Activated T-helper 1 cell treated with anti-CD3 and anti-CD28 coated beads, Interleukin-12 subunit alpha, Interleukin-12 subunit beta, Interleukin-2, Interleukin-4 antibody, amounts not matched to agents 30 ng/mL and 10 ng/mL and 1 ng/mL, durations not matched to agents 14 hours and 24 hours and 36 hours (primary cell): ENCODE results near the gene SLC30A2. TPM values are rescaled to one million over a fixed set of nuclear protein-coding genes. Genes with fewer than 3 reads are reported as not detected.

Experiments
- DNase-seq: peaks from one replicate; pipeline ENCODE4 v3.0.0; 2021; ENCODE audit warnings: low spot score
- H3K27ac Mint-ChIP-seq: one replicate; pipeline ENCODE4 v1.8.0; 2021; ENCODE audit warnings: mild to moderate bottlenecking, mixed read lengths
- H3K27me3 Mint-ChIP-seq: one replicate; pipeline ENCODE4 v1.8.0; 2022; ENCODE audit warnings: mild to moderate bottlenecking, moderate library complexity, mixed read lengths; ENCODE audit not compliant: insufficient read depth
- H3K36me3 Mint-ChIP-seq: one replicate; pipeline ENCODE4 v1.8.0; 2021; ENCODE audit warnings: low read depth, mixed read lengths
- H3K4me1 Mint-ChIP-seq: one replicate; pipeline ENCODE4 v1.8.0; 2021; ENCODE audit warnings: low read depth, mixed read lengths
- H3K4me3 Mint-ChIP-seq: one replicate; pipeline ENCODE4 v1.8.0; 2021; ENCODE audit warnings: mild to moderate bottlenecking, moderate library complexity, mixed read lengths
- H3K9me3 Mint-ChIP-seq: one replicate; pipeline ENCODE4 v1.8.0; 2021; ENCODE audit warnings: mixed read lengths
- intact Hi-C: fragments of 100-400 bp; cut with micrococcal nuclease; formaldehyde crosslinking; loops from one replicate; pipeline ENCODE4 v1.15.1; 2024
- total RNA-seq: library from RNA; stranded (reverse); gene quantifications from 2 replicates; pipeline ENCODE4 v1.2.3, GENCODE V29; 2022

The SLC30A2 gene
- total RNA-seq, 1 donor from 2014 or later: not detected

DNA sequence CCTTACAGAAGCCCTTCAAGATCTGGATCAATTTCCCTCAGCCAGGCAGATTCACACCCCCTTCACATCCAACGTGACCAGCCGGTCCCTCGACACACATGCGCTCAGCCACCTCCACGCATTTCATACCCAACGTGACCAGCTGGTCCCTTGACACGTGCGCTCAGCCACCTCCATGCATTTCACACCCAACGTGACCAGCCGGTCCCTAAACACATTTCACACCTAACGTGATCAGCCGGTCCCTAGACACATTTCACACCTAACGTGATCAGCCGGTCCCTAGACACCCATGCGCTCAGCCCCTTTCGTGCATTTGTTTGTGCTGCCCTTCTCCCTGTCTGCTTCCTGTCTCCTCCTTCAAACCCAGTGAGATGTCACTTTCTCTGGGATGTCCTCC lies 39.2 kb downstream of the SLC30A2 start:
- peak overlapping the region; percentile 25 for H3K27ac Mint-ChIP-seq
- H3K27me3 Mint-ChIP-seq: peaks cover 18% of the 10 kb centered on the region
- H3K4me1 Mint-ChIP-seq: no peaks in the 10 kb centered on the region

GRCh38 chr1:26005434-26006105 lies 40.3 kb downstream of the SLC30A2 start:
- intact Hi-C loops: no loop called here
- no peaks in the 10 kb centered on the region for H3K36me3 Mint-ChIP-seq
- H3K4me3 Mint-ChIP-seq: no peak overlapping the region
- no peaks in the 10 kb centered on the region for H3K9me3 Mint-ChIP-seq
- DNase-seq: no peak
- H3K27ac Mint-ChIP-seq: no peak overlapping the region
- peaks cover 12% of the 10 kb centered on the region for H3K27me3 Mint-ChIP-seq
- H3K4me1 Mint-ChIP-seq: no peaks in the 10 kb centered on the region

More for the DNA sequence above, 39.2 kb downstream of the SLC30A2 start:
- no peaks in the 10 kb centered on the region for H3K9me3 Mint-ChIP-seq
- DNase-seq: no peak
- intact Hi-C loops: no loop called here
- H3K36me3 Mint-ChIP-seq: no peaks in the 10 kb centered on the region
- no peak overlapping the region for H3K4me3 Mint-ChIP-seq

DNA sequence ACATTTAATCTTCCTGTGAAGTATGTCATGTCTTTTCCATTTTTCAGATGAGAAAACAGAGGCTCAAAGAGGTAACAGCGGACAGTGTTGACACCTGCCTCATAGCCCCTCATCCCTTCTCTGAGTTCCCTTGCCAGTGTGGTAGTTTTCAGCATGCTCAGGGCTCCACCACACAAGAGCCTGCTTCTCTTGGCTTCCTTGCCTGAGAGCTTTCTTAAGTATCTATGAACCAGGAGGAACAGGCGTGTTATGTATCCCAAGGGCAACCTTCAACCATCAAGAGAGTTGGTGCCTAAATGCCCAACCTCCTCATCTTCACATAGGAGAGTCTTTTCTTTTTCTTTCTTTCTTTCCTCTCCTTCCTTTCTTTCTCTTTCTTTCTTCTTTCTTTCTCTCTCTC lies 42.2 kb downstream of the SLC30A2 start:
- no peaks in the 10 kb centered on the region for H3K9me3 Mint-ChIP-seq
- peaks cover 3% of the 10 kb centered on the region for H3K4me1 Mint-ChIP-seq
- no peak for DNase-seq
- H3K36me3 Mint-ChIP-seq: no peaks in the 10 kb centered on the region
- H3K27me3 Mint-ChIP-seq: peaks cover 10% of the 10 kb centered on the region
- intact Hi-C loops: no loop called here
- H3K27ac Mint-ChIP-seq: no peak overlapping the region
- H3K4me3 Mint-ChIP-seq: no peak overlapping the region

- Mint-ChIP-seq H3K4me3 (no peak overlapping the region), H3K27me3 (peaks cover 10% of the 10 kb centered on the region), H3K9me3 (no peaks in the 10 kb centered on the region), H3K4me1 (peaks cover 8% of the 10 kb centered on the region), H3K27ac (no peak overlapping the region), H3K36me3 (no peaks in the 10 kb centered on the region)
- intact Hi-C loops: no loop called here
- DNase-seq: no peak
Observed at GRCh38 chr1:26003262-26003661, 42.7 kb downstream of the SLC30A2 start.

DNA sequence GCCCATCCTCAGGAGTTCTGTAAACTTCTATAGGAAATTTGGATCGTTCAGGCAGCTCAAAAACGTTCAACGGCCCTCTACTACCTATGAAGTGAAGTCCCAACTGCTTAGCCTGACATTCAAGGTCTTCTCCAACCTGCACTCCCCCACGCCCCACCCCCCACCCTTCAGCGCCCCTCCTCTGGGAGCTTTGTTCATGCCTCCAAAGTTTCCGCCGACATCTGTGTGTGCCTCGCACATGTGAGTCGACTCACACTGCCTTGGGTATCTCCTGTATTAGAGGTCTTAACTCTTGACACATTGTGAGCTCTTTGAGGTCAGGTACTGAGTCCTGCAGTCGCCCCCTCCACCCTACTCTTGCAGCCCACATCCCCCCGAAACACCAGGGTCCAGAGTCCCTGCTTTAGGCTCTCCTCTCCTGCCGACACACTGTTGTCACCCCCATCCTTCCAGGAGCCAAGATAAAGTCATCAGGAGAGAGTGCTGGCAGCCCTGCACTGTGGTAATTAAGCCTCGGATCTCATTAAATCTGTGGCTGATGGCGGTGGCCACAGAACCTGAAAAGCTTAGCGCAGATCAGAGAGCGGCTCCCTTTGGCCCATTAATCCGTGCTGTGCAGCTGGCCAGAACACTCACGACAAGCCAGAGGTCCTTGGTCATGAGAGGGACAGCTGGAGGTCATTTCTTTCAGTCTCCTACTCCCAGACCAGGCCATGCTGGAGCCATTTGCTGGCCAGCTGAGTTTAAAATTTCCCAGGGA lies 46.7 kb downstream of the SLC30A2 start:
- intact Hi-C loops: loop anchor here (5.0 kb wide), 1 partner anchor 752 kb away; the partner anchor contains the start of gene RSRP1
- Mint-ChIP-seq H3K4me3 (no peak overlapping the region), H3K27ac (no peak overlapping the region), H3K36me3 (peaks cover 2% of the 10 kb centered on the region), H3K9me3 (no peaks in the 10 kb centered on the region), H3K27me3 (peaks cover 4% of the 10 kb centered on the region), H3K4me1 (peaks cover 18% of the 10 kb centered on the region)
- no peak for DNase-seq

DNA sequence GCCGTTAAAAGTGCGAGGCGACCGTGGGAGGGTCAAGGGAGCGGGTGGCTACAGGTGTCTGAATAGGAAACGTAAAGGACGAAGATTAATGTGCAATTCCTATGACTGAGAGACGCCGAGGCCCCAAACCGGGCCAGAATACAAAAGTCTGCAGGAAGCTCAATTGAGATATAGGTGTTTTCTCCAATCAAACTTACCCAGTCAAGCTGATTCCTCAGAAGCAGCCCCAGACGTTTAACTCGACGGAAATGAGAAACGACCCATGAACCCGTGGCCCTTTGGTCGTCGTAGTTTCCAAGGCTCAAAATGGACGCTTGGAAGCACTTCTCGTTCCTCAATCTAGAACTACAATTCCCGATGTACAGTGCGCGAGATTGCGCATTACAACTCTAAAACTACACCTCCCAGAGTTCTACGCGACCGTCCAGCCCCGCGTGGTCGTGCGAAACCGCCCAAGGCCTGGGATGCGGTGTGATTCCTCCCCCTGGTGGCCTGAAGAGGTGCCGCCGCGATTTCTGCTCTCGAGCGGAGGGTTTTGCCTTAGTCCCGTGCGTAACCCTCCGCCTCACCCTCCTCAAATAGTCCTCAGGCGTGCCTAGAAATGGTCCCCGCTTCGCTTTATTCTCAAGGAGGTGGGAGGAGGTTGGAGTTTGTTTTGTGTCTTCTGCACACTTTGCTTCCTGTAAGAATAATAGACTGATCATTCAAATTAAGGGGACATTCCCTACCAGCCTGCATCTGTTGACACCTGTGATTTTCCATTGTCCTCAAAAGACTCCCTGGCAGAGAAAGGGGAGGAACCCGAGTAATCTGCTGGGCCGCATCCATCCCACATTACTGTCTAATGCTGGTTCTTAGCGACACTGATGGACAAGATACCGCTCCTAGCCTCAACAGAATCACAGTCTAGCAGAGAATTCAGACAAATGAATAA lies 47.8 kb downstream of the SLC30A2 start, which contains the start of gene PAFAH2:
Gene PAFAH2, minus strand, starts transcription at position 236 of the 934 bp plus-strand sequence. CDS start 7,247 bp downstream, outside the sequence.
- intact Hi-C loops: loop anchor here (1.0 to 5.0 kb wide), 8 partner anchors 27 to 751 kb away; partner anchors contain the start of genes AUNIP, PDIK1L and RSRP1
- H3K27me3 Mint-ChIP-seq: no peaks in the 10 kb centered on the region
- H3K4me1 Mint-ChIP-seq: peaks cover 18% of the 10 kb centered on the region
- DNase-seq: peak; percentile 96
- H3K4me3 Mint-ChIP-seq: peak within 1 kb of the TSS; percentile 98
- H3K36me3 Mint-ChIP-seq: peaks cover 2% of the 10 kb centered on the region
- no peaks in the 10 kb centered on the region for H3K9me3 Mint-ChIP-seq
- peak within 1 kb of the TSS; percentile 98 for H3K27ac Mint-ChIP-seq

GRCh38 chr1:25996966-25997827 lies 48.7 kb downstream of the SLC30A2 start:
- Mint-ChIP-seq H3K27ac (peak overlapping the region; percentile 98), H3K4me1 (peaks cover 23% of the 10 kb centered on the region), H3K9me3 (no peaks in the 10 kb centered on the region), H3K27me3 (no peaks in the 10 kb centered on the region), H3K4me3 (peak overlapping the region; percentile 98), H3K36me3 (peaks cover 2% of the 10 kb centered on the region)
- DNase-seq: no peak
- intact Hi-C loops: loop anchor here (5.0 kb wide), 1 partner anchor 750 kb away; the partner anchor contains the start of gene RSRP1

- H3K9me3 Mint-ChIP-seq: no peaks in the 10 kb centered on the region
- no peak overlapping the region for H3K27ac Mint-ChIP-seq
- DNase-seq: no peak
- H3K4me1 Mint-ChIP-seq: peaks cover 45% of the 10 kb centered on the region
- H3K36me3 Mint-ChIP-seq: peaks cover 2% of the 10 kb centered on the region
- H3K27me3 Mint-ChIP-seq: no peaks in the 10 kb centered on the region
- intact Hi-C loops: loop anchor here (5.0 kb wide), 1 partner anchor 747 kb away; the partner anchor contains the start of gene RSRP1
- H3K4me3 Mint-ChIP-seq: no peak overlapping the region
Observed at GRCh38 chr1:25994402-25995150, 51.3 kb downstream of the SLC30A2 start.

- Mint-ChIP-seq H3K27ac (no peak overlapping the region), H3K27me3 (no peaks in the 10 kb centered on the region), H3K4me3 (no peak overlapping the region), H3K9me3 (no peaks in the 10 kb centered on the region), H3K4me1 (peaks cover 41% of the 10 kb centered on the region), H3K36me3 (peaks cover 2% of the 10 kb centered on the region)
- intact Hi-C loops: no loop called here
- DNase-seq: no peak
Observed at GRCh38 chr1:25993197-25993951, 52.5 kb downstream of the SLC30A2 start.

GRCh38 chr1:25992689-25993171 lies 53.2 kb downstream of the SLC30A2 start:
- Mint-ChIP-seq H3K36me3 (peaks cover 2% of the 10 kb centered on the region), H3K4me1 (peaks cover 39% of the 10 kb centered on the region), H3K4me3 (no peak overlapping the region), H3K27ac (no peak overlapping the region), H3K9me3 (no peaks in the 10 kb centered on the region), H3K27me3 (no peaks in the 10 kb centered on the region)
- intact Hi-C loops: no loop called here
- no peak for DNase-seq
